ENCODE data around the gene SCARF2.
"Not testable (repeated sequence)": the region's sequence is repeated elsewhere in the genome, so short reads cannot be mapped to it uniquely, and the experiment has no call there.

Gene SCARF2

GRCh38 chr22:20437613-20438426, at the start of gene SCARF2:
Gene SCARF2 (minus strand): TSS chr22:20437825. CDS start chr22:20437754, 71 bp downstream.
- DNase-seq (ENCODE audit: low spot score), result peak; percentile 94

GRCh38 chr22:20486229-20486628, 48.6 kb upstream of the SCARF2 start:
- no peak for DNase-seq (ENCODE audit: low spot score)

GRCh38 chr22:20484948-20485683, 47.5 kb upstream of the SCARF2 start:
- no peak for DNase-seq (ENCODE audit: low spot score)

DNA sequence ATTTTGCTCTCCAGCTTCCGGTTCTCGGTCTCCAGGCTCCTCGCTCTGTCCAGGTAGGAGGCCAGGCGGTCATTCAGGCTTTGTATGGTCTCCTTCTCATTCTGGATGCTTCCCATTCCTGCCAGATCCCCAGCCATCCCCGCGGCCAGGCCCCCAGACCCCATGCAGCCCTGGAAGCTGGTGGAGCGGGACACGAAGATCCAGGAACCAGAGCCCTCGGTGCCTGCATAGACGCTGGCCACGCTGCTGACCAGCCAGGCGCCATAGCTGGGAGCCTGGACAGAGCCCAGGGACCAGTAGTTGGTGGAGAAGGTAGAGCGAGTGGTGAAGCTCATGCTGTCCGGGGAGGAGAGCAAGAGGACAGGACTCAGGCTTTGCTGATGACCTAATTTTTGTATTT, 46.1 kb upstream of the SCARF2 start:
- DNase-seq (ENCODE audit: low spot score), result no peak

- DNase-seq (ENCODE audit: low spot score), result not testable (repeated sequence)
Observed at GRCh38 chr22:20483143-20483506, 45.5 kb upstream of the SCARF2 start.

DNA sequence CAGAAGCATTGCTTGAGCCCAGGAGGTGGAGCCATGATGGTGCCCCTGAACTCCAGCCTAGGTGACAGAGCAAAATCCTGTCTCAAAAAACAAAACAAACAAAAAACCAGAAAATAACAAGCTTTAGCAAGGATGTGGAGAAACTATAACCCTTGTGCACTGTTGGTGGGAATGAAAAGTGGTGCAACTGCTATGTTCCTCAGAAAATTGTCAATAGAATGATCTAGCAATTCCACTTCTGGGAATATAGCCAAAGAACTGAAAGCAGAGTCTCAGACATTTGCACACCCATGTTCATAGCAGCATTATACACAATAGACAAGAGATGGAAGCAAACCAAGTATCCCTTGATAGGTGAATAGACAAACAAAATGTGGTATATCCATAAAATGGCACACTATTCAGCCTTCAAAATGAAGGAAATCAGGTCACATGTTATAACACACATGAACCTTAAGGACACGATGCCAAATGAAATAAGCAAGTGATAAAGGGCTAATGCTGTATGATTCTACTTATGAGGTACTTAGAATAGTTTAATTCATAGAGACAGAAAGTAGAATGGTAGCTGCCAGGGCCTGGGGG, 42.1 kb upstream of the SCARF2 start:
- DNase-seq (ENCODE audit: low spot score), result no peak

GRCh38 chr22:20478059-20478458, 40.4 kb upstream of the SCARF2 start:
- not testable (repeated sequence) for DNase-seq (ENCODE audit: low spot score)

- not testable (repeated sequence) for DNase-seq (ENCODE audit: low spot score)
Observed at GRCh38 chr22:20475569-20475968, 37.9 kb upstream of the SCARF2 start.

DNA sequence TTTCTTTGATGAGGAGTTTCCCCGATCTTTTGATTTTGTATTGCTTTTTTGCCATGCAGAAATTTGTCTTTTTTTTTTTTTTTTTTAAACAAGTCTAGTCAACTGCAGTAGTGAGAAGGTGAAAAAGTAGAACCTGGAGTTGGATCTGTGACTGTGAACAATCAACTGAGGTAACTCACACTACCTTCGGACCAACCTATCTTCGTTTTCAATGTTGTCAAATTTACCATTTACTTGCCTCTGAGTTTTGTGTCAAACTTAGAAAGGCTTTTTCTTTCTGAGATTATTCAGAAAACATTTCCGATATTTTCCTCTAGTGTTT, 37.5 kb upstream of the SCARF2 start:
- DNase-seq (ENCODE audit: low spot score), result no peak

DNA sequence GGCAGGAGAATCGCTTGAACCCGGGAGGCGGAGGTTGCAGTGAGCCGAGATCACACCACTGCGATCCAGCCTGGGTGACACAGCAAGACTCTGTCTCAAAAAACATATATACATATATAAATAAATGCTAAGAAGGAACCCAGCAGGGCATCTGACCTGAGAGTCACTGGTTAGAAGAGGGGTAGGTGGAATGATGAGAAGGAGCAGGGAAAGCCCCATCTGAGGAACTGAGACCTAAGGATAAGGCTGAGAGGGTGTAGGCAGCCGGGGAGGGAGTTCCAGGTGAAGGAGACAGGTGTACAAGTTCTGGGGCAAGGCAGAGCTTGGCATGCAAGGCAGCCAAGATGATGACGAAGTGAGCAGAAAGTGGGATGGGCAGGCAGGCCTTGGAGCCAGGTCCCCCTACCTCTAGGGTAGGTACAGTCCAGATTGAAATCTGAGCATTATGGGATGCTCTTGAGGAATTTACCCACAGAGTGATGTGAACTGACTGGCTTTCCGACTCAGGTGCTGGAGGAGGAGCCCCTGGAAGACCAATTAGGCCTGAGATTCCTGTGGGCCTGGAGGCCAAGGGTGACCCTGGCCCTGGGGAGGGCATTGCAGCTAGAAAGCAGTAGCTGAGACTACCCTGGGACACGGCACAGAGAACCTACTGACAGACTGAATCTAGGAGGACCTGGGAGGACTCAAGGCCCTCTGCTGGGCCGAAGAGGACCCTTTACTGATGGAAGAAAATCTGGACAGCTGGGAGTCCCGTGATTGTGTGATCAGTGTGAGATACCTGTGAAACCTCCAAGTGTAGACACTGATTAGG, 35.2 kb upstream of the SCARF2 start:
- DNase-seq (ENCODE audit: low spot score), result no peak

DNA sequence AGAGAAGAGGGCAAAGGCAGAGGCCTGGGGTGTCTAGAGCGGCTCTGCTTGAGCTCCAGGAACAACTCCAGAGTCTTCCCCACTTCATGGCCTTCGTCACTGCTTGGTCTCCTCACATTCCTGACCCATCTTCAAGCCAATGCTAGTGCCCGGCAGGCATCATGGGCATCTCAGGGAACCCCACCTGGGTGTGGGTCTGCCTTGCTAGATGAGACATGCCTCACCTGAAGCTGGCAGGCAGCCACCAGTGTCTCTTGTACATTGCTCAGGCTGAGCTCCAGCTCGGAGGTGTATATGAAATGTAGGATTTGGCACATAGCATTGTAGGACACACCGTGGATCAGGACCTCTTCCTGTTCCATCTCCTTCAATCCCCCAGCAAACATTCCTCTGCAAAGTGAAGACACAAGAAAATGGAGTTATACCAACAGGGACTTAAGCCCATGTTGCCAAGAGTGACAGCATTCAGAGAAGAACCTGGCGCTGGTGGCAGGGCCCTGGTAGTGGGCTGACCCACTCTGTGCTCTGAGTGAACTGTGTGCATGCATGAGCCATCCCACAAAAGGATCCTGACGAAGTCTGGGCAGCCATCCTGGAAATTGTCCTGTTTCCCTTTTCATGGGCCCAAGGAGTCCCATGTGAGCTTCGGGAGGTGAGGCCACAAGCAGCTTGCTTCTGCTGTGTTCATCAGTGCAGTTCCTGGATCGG, 33.7 kb upstream of the SCARF2 start:
- no peak for DNase-seq (ENCODE audit: low spot score)

DNA sequence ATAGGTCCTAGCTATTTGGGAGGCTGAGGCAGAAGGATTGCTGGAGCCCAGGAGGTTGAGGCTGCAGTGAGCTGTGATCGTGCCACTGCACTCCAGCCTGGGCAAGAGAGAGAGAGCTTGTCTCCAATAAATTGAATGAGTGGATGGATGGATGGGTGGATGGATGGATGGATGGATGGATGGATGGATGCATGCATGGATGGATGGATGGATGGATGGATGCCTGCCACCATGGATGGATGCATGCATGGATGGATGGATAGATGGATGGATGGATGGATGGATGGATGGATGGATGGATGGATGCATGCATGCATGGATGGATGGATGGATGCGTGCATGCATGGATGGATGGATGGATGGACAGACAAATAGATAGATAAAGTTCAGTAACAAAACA, 32.9 kb upstream of the SCARF2 start:
- DNase-seq (ENCODE audit: low spot score), result not testable (repeated sequence)

DNA sequence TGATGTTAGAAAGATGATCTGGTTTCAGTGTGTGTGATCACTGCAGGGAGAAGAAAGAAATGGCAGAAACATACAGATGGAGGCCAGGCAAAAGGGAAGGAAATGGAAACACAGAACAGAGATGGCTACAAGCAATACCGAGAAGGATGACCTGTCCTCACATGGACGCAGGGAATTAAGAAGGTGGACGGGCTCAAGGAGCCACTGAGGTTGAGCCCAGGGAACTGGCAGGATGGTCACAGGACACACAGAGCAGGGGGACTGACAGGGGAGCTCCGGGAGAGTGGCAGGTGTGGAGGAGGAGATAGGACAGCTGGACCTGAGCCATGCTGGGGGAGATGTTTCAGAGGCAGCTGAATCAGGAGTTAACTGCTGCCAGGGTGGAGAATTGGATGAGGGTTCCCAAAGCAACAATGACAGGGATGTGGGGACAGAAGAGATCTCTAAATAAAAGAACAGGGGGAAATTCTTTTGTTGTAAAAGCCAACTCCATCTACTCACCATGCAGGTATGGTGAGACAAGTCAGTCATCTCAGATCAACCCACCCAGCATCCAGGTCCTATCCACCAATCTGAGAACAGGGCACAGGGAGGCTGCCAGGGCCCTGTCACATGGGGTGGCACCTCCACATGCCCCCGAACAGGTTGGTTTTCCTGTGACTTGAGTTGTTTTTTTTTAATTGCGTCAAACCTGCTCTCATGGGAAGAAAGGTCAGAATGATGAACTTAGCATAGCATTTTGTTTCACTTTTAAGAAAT, 31.7 kb upstream of the SCARF2 start:
- no peak for DNase-seq (ENCODE audit: low spot score)

DNA sequence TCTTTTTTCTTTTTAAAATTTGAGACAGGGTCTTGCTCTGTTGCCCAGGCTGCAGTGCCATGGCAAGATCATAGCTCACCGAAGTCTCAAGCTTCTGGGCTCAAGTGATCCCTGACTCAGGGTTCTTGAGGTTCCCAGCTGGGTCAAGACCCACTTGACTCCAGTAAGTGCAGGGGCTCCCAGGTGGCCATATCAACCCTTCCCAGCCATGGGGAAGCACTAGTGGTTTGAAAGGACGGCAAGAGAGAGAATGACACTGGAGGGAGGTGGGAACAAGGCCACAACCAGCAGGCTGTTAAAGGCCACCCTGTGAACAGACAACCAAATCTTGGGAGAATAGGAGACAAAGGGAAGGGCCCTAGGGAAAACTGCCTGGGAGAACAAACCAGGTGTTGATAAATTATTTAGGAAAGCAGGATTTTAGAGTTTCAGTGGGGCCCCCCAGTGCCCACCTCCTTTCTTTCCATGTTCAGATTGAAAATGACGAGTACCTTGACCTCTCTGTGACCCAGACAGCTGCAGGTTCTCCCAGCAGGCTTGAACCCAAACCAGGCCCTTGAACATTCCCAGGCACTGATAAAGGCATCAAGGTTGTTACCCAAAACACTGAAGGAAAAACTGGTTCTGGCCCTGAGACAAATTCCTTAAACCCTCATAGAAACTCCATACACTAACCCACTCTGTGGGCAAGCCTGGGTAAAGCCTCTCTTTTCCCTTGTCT, 29.2 kb upstream of the SCARF2 start:
- DNase-seq (ENCODE audit: low spot score), result no peak

- DNase-seq (ENCODE audit: low spot score), result no peak
Observed at GRCh38 chr22:20465759-20466077, 28.1 kb upstream of the SCARF2 start.

GRCh38 chr22:20464912-20465758, 27.5 kb upstream of the SCARF2 start:
- no peak for DNase-seq (ENCODE audit: low spot score)

GRCh38 chr22:20464096-20464614, 26.5 kb upstream of the SCARF2 start:
- DNase-seq (ENCODE audit: low spot score), result no peak

- DNase-seq (ENCODE audit: low spot score), result no peak
Observed at GRCh38 chr22:20463324-20464095, 25.9 kb upstream of the SCARF2 start.

Data from iPS-NIHi11 (cell line).